OCI-LY1 (cell line): ENCODE data around the gene NR3C1.

Experiments
- CTCF ChIP-seq: fragments of 200-600 bp; sonication (generic), shearing (Covaris generic); IDR thresholded peaks from 2 replicates; pipeline ENCODE4 v1.5.1; 2017; ENCODE audit warnings: mild to moderate bottlenecking, antibody characterized with exemption, low read length, moderate library complexity, mixed read lengths
- EZH2 ChIP-seq: fragments of 200-600 bp; sonication (generic), shearing (Covaris generic); IDR thresholded peaks from 2 replicates; pipeline ENCODE4 v1.8.0; 2017; ENCODE audit warnings: borderline replicate concordance, mixed run types, mild to moderate bottlenecking, antibody characterized with exemption, low read length, moderate library complexity, mixed read lengths

GRCh38 chr5:143277536-143277935, 126.0 kb downstream of the NR3C1 start:
- no peak for TF ChIP-seq CTCF
- no peak for TF ChIP-seq EZH2
